ENCODE measurements around the gene MTTP.

GRCh38 chr4:99633772-99634171 is 59.1 kb downstream of the MTTP start:
- TF ChIP-seq POLR2A (IDR thresholded peaks at IDR 0.05), result no peak
- TF ChIP-seq, protein P1, sequence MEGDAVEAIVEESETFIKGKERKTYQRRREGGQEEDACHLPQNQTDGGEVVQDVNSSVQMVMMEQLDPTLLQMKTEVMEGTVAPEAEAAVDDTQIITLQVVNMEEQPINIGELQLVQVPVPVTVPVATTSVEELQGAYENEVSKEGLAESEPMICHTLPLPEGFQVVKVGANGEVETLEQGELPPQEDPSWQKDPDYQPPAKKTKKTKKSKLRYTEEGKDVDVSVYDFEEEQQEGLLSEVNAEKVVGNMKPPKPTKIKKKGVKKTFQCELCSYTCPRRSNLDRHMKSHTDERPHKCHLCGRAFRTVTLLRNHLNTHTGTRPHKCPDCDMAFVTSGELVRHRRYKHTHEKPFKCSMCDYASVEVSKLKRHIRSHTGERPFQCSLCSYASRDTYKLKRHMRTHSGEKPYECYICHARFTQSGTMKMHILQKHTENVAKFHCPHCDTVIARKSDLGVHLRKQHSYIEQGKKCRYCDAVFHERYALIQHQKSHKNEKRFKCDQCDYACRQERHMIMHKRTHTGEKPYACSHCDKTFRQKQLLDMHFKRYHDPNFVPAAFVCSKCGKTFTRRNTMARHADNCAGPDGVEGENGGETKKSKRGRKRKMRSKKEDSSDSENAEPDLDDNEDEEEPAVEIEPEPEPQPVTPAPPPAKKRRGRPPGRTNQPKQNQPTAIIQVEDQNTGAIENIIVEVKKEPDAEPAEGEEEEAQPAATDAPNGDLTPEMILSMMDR (IDR thresholded peaks at IDR 0.05), result no peak
